NT2/D1 (cell line): ENCODE data around the gene FAM98C.

ENCODE experiments used
- YY1 ChIP-seq: IDR thresholded peaks from 2 replicates; pipeline ENCODE4 v1.6.1; 2011; ENCODE audit not compliant: insufficient read length, insufficient read depth
- ZNF274 ChIP-seq: IDR thresholded peaks from 2 replicates; pipeline ENCODE4 v1.6.1; 2011; ENCODE audit warnings: mild to moderate bottlenecking, low read depth, low read length

GRCh38 chr19:38412961-38413360 lies 10.1 kb downstream of the FAM98C start:
- TF ChIP-seq YY1 (no peak), ZNF274 (no peak)
